WTC11 (cell line): Measurements from ENCODE around the gene LHX3.

Experiments used
- ELF4 ChIP-seq: sonication (generic); formaldehyde crosslinking; IDR thresholded peaks from 2 replicates; pipeline ENCODE4 v1.8.1; 2022; ENCODE audit warnings: low read depth, mild to moderate bottlenecking, moderate library complexity, missing genetic modification reagents
- JUN ChIP-seq: sonication (generic); formaldehyde crosslinking; IDR thresholded peaks from 2 replicates; pipeline ENCODE4 v1.8.0; 2023; ENCODE audit warnings: mild to moderate bottlenecking, missing genetic modification reagents
- NR1H2 ChIP-seq: sonication (generic); formaldehyde crosslinking; IDR thresholded peaks from 2 replicates; pipeline ENCODE4 v1.9.0; 2021; ENCODE audit warnings: mild to moderate bottlenecking, moderate library complexity, missing genetic modification reagents
- NR2C2 ChIP-seq: sonication (generic); formaldehyde crosslinking; IDR thresholded peaks from 2 replicates; pipeline ENCODE4 v1.8.0; 2022; ENCODE audit warnings: mild to moderate bottlenecking, missing genetic modification reagents
- SP1 ChIP-seq: sonication (generic); formaldehyde crosslinking; conservative IDR thresholded peaks from 2 replicates; pipeline ENCODE4 v1.8.1; 2022; ENCODE audit warnings: missing genetic modification reagents
- TF ChIP-seq, protein P1 (sequence below): fragments of 200-600 bp; IDR thresholded peaks from 2 replicates; pipeline ENCODE4 v1.8.0; 2022; ENCODE audit warnings: antibody characterized with exemption

- no peak for TF ChIP-seq SP1 (CRISPR knock-in tag)
- no peak for TF ChIP-seq NR2C2
- TF ChIP-seq, protein P1, sequence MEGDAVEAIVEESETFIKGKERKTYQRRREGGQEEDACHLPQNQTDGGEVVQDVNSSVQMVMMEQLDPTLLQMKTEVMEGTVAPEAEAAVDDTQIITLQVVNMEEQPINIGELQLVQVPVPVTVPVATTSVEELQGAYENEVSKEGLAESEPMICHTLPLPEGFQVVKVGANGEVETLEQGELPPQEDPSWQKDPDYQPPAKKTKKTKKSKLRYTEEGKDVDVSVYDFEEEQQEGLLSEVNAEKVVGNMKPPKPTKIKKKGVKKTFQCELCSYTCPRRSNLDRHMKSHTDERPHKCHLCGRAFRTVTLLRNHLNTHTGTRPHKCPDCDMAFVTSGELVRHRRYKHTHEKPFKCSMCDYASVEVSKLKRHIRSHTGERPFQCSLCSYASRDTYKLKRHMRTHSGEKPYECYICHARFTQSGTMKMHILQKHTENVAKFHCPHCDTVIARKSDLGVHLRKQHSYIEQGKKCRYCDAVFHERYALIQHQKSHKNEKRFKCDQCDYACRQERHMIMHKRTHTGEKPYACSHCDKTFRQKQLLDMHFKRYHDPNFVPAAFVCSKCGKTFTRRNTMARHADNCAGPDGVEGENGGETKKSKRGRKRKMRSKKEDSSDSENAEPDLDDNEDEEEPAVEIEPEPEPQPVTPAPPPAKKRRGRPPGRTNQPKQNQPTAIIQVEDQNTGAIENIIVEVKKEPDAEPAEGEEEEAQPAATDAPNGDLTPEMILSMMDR: no peak
- no peak for TF ChIP-seq ELF4 (CRISPR knock-in tag)
- no peak for TF ChIP-seq NR1H2 (CRISPR knock-in tag)
- no peak for TF ChIP-seq JUN (CRISPR knock-in tag)
Observed at GRCh38 chr9:136159851-136160250, 45.1 kb downstream of the LHX3 start.
